Measurements from ENCODE around the gene LTBP1.

Gene LTBP1

DNA sequence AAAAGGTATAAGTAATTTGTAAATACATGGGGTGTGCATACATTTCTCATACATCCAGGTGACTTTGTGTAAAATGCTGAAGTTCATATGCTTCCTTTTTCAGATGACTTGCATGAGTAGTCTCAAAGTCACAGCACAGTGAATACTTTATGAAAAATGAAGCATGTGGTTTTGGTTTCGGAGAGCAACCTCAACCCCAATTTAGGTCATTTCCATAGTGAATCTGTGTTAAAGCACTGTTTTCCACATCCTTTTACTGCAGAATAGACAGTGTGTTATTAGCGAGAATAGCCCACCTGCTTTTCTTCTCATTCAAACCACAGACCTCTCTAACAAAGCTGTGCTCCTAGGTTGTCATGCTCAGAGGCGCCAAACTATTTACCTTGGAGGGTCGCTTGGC, 325.2 kb downstream of the LTBP1 start:
- no peak for DNase-seq (ENCODE audit: low read depth)

DNA sequence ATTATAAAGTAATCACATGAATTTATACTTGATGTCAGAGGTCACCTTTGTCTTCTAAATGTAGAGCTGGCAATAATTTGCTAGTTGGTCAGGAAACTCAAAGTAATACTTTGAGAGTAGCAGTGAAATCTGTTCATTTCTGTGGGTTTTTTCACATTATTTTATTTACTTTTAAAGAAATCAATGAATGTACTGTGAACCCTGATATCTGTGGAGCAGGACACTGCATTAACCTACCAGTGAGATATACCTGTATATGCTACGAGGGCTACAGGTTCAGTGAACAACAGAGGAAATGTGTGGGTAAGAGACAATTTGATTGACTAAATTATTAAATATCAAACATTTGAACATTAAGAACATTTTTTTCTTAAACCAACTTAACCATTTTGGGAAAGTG, 326.7 kb downstream of the LTBP1 start:
- DNase-seq (ENCODE audit: low read depth) = no peak

- DNase-seq (ENCODE audit: low read depth) = no peak
Observed at GRCh38 chr2:33274524-33274923, 327.8 kb downstream of the LTBP1 start.

DNA sequence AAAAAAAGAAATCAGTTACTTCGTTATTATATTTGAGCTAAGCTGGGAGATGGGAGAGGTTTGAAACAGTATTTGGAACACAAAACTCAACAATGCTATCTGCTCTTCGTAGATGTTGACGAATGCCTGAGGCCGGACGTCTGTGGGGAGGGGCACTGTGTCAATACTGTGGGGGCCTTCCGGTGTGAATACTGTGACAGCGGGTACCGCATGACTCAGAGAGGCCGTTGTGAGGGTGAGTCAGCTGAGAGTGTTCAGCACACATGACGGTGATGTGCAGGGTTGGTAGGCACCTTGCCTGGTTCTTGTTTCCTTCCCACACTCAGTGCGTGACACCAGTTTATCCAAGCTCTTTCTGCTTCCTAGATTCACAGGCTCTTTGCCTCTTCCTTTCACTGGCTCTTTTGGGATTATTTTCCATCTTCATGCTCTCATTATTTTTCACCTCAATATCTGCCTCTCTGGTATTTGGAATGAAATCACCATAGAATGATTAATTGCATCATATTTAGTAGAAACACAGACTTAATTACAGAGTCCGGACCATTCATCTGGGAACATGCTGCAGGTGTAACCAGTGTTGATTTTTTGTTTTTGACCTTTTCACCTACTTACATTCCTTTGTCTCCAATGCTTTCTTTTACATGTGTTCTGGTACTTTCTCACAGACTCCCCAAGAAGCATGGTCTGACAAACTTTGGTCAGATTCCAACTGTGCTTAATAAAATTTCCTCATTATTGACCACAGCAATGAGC, 329.1 kb downstream of the LTBP1 start:
- no peak for DNase-seq (ENCODE audit: low read depth)

- DNase-seq (ENCODE audit: low read depth) = no peak
Observed at GRCh38 chr2:33277002-33277426, 330.3 kb downstream of the LTBP1 start.

DNA sequence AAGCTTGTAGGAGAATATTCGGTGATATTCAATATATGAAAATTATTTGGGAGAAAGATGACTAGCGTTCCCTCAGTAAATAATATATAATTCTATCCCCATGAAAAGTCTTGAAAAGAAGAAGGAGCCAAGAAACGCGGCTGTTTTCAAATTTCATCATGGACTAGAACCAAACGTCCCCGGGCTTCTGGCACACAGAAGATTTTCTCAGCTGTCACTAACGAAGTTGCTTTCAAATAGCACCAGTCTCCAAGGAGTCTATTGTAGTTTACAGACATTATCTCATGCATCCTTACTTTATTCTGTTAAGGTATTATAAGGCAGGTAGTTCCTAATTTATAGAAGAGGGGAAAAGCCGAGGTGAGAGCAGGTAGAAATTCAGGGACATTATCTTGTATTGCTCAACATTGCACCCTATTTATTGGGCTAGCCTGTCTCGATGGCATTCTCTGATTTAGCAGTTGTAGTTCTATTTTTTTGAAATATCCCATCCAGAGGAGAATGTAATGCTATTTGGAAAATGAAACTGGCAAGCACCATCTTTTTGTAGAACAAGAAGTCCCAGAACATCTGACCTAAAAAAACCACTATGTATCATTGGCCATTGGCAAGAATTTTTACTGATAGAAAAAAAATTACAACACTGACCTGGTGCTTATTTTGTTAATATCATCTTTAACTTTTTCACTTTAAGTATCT, 331.6 kb downstream of the LTBP1 start:
- no peak for DNase-seq (ENCODE audit: low read depth)

- DNase-seq (ENCODE audit: low read depth) = no peak
Observed at GRCh38 chr2:33284287-33284686, 337.5 kb downstream of the LTBP1 start.

DNA sequence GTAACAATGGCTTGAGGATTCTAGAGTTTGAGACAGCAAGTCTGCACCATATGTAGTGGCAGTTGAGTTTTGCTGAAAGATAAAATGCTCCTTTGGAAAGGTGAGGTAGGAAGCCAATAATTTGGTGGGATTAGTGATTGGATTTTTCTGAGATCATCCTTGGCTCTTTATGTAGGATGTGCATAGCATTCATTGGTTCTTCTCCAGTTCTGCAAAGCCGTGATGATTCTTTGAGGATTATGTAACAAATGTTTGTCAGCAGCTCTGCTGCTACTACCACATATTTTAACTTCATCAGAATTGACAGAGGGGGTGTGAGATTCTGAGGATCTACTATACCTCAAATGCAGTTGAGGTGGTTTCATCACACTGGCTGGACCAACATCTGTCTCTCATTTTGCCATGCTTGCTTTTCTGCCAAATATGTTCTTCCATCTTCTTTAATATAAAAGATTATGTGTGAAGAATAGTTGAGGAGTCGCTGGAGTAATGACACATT, 340.8 kb downstream of the LTBP1 start:
- DNase-seq (ENCODE audit: low read depth) = no peak

DNA sequence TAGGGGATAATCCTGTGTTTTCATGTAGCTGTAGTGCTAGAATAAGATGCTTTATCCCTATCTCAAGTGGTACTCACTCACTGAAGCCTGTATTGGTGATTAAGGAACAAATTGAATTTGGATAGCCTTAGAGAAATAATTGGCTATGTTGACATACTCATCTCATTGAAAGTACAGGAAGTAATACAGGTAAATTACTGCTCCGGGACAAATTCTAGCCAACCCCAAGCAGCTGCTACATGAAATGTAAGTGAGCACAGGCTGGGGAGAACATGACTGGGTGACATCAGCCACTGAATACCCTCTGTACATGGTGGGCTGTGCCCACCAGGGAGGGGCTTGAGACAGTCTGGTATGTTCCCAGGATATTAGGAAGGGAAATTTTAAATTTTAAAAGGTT, 341.3 kb downstream of the LTBP1 start:
- DNase-seq (ENCODE audit: low read depth) = no peak

DNA sequence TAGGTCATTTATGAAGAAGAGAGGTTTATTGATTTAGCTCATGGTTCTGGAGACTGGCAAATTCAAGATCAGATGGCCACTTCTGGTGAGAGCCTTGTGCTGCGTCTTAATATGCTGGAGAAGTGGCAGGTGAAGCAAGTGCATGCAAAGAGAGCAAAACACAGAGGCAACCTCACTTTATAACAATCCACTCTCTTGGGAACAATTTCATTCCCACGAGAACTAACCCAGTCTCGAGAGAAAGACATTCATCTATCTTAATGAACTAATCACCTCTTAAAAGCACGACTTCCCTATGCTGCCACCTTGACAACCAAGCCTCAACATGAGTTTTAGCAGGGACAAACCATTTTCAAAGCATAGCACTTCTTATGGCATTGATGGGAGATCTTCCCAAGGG, 343.2 kb downstream of the LTBP1 start:
- DNase-seq (ENCODE audit: low read depth) = no peak

GRCh38 chr2:33291278-33292013, 344.7 kb downstream of the LTBP1 start:
- DNase-seq (ENCODE audit: low read depth) = no peak

DNA sequence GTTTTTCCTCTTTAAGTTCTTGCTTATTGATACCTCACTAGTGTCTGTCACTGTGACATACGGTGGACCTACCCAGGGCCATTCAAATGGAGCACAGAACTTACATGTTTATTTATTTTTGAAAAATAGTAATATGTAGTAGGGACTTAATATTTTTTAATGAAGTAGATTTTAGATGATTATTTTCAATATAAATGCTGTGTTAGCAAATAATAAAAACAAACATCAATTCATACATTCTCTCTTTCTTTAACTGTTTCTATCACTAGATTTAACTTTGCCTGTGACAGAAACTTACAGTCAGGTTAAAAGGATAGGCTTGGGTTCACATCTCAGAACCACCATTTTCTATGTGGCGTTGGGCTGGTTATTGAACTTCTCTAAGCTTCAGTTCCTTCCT, 345.3 kb downstream of the LTBP1 start:
- DNase-seq (ENCODE audit: low read depth) = no peak

- no peak for DNase-seq (ENCODE audit: low read depth)
Observed at GRCh38 chr2:33292981-33293595, 346.3 kb downstream of the LTBP1 start.

GRCh38 chr2:33298233-33298632, 351.5 kb downstream of the LTBP1 start:
- no peak for DNase-seq (ENCODE audit: low read depth)

GRCh38 chr2:33301355-33301754, 354.6 kb downstream of the LTBP1 start:
- DNase-seq (ENCODE audit: low read depth) = no peak

DNA sequence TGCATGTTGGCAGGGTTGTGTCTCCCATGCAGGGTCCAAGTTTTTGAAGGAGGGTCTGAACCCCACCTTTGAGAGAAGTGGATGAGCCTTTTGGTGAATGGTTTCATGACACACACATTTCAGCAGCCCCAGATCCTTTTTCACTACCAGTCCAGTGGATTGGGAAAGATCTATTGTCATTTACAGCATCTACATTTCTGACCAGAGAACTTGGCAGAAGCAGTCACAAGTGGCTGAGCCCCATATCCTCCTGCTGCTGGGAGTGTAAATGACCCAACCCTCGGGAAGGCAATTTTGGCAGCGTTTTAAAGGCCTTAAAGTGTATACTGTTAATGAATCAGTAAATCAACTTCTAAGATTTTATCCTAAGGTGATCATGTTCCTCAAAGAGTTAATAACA, 355.6 kb downstream of the LTBP1 start:
- DNase-seq (ENCODE audit: low read depth) = no peak

- no peak for DNase-seq (ENCODE audit: low read depth)
Observed at GRCh38 chr2:33304032-33304864, 357.5 kb downstream of the LTBP1 start.

- DNase-seq (ENCODE audit: low read depth) = no peak
Observed at GRCh38 chr2:33307659-33308270, 361.0 kb downstream of the LTBP1 start.

DNA sequence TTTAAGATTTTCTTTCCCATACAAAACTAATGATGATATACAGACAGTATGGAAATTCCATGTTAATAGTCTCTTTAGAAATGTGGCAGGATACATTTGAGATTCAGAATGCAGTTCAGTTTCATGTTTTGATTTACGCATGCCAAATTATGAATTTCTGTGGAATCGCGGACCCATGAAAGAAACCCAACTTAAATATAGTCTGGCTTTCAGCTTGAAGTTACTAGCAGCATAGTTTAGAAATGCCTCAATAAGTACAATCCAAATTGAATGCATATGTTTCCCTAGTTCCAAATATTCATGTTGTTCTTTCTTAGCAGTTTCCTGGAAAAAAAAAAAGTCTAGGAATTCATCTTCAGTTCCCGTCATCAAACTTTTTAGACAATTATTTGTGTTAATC, 365.6 kb downstream of the LTBP1 start:
- no peak for DNase-seq (ENCODE audit: low read depth)

DNA sequence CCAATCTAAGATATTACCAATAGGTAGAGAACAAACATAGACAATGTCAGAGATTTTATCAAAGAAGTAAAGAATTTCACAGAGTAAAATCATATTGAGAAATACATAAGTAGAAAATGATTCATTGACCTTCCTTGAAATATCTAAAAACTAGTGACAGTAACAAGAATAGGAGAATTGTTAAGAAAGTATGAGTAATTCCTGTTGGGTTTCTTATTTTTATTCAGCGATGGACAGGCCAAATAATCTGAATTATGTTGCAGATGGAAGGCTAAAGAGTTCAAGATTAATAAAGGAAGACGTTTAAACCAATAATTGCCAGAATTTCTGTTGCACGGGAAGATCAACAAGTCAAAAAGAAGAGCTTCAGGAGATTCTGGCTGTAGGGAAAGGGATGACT, 366.3 kb downstream of the LTBP1 start:
- no peak for DNase-seq (ENCODE audit: low read depth)

DNA sequence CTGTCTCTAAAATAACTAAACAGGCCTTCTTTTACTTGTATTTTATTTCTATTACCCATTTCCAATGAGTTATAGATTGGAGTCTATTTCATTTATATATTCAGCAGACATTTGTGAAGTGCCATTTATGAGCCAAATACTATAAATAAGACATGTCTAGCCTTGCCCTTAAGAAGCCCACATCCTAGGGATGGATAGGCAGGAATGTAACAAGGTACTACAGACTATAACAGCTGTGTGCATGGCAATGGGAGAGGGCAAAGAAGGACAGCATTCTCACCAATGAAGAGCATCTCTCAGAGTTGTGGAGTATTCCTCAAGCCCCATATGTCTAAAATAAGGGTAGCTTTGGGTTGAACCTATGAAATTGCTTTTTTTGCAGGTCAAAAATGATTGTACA, 367.8 kb downstream of the LTBP1 start:
- DNase-seq (ENCODE audit: low read depth) = no peak
